Left ventricle myocardium superior (tissue), 1 donor: ENCODE data around the gene CHST6. TPM values are rescaled to one million over a fixed set of nuclear protein-coding genes. Genes with fewer than 3 reads are reported as not detected.
"Not testable (repeated sequence)": the region's sequence is repeated elsewhere in the genome, so short reads cannot be mapped to it uniquely, and the experiment has no call there.

ENCODE experiments used
- ATAC-seq: fragments of 200-7000 bp; cut with Tn5 transposase; one replicate; pipeline ENCODE4 v1.9.1; 2020; ENCODE audit warnings: mild to moderate bottlenecking, moderate library complexity
- DNase-seq: peaks from one replicate; pipeline ENCODE4 v3.0.0-alpha.2; 2020
- intact Hi-C: fragments of 100-400 bp; cut with micrococcal nuclease; formaldehyde crosslinking; loops from one replicate; pipeline ENCODE4 v1.11.0; 2022
- long read RNA-seq: library from polyadenylated mRNA; unstranded; transcript quantifications from one replicate; pipeline ENCODE4 v2.0.0, GENCODE V29; 2021
- total RNA-seq: library from RNA; stranded (reverse); fragmentation: NEBNext Ultra II Directional; extraction: Animal tissue kit (Norgen Biotek cat#: 25700); gene quantifications from one replicate; pipeline ENCODE4 v1.2.1, GENCODE V29; 2021
- donor health status: DM: no; HTN: yes; CAD: no; lungs with severe emphysema.

Gene CHST6
- total RNA-seq = 0.27 TPM
- long read RNA-seq = 0 reads

- peak; percentile 66 for DNase-seq
- intact Hi-C loops = no loop called here
- ATAC-seq = peak; percentile 69
Measured at GRCh38 chr16:75495076-75495674, at the start of gene CHST6. TSS of gene CHST6 (minus strand) at chr16:75495441. CDS start at chr16:75479828, 15,613 bp downstream.

- ATAC-seq, DNase-seq, intact Hi-C loops: not testable (repeated sequence)
Measured at GRCh38 chr16:75542462-75542861, 47.2 kb upstream of the CHST6 start.

- intact Hi-C loops = no loop called here
- DNase-seq (no peak), ATAC-seq (no peak)
Measured at GRCh38 chr16:75541236-75541635, 46.0 kb upstream of the CHST6 start.

GRCh38 chr16:75538882-75539565 lies 43.8 kb upstream of the CHST6 start:
- intact Hi-C loops = not testable (repeated sequence)
- ATAC-seq = peak; percentile 95
- peak; percentile 60 for DNase-seq

- intact Hi-C loops = no loop called here
- DNase-seq (no peak), ATAC-seq (no peak)
Measured at GRCh38 chr16:75537776-75538175, 42.5 kb upstream of the CHST6 start.

GRCh38 chr16:75535901-75536300 lies 40.7 kb upstream of the CHST6 start, which contains the start of gene CHST5:
TSS of gene CHST5 (minus strand) at chr16:75536108. CDS start at chr16:75530384, 5,724 bp downstream.
- intact Hi-C loops = no loop called here
- DNase-seq (no peak), ATAC-seq (no peak)

- intact Hi-C loops = no loop called here
- DNase-seq = no peak
- no peak for ATAC-seq
Measured at GRCh38 chr16:75535211-75535843, 40.1 kb upstream of the CHST6 start.

GRCh38 chr16:75534560-75535205 lies 39.4 kb upstream of the CHST6 start:
- ATAC-seq = no peak
- DNase-seq = no peak
- intact Hi-C loops = no loop called here

GRCh38 chr16:75532791-75533190 lies 37.5 kb upstream of the CHST6 start:
- intact Hi-C loops = no loop called here
- DNase-seq = no peak
- ATAC-seq = no peak

GRCh38 chr16:75532142-75532765 lies 37.0 kb upstream of the CHST6 start:
- no peak for DNase-seq
- intact Hi-C loops = no loop called here
- no peak for ATAC-seq

GRCh38 chr16:75529959-75530358 lies 34.7 kb upstream of the CHST6 start:
- intact Hi-C loops = no loop called here
- no peak for ATAC-seq
- DNase-seq = no peak

- intact Hi-C loops = no loop called here
- ATAC-seq = no peak
- no peak for DNase-seq
Measured at GRCh38 chr16:75529056-75529905, 34.0 kb upstream of the CHST6 start.

- intact Hi-C loops = no loop called here
- DNase-seq = no peak
- no peak for ATAC-seq
Measured at GRCh38 chr16:75527825-75528299, 32.6 kb upstream of the CHST6 start.

GRCh38 chr16:75526032-75526790 lies 31.0 kb upstream of the CHST6 start:
- intact Hi-C loops = no loop called here
- DNase-seq = no peak
- no peak for ATAC-seq

GRCh38 chr16:75519175-75519574 lies 23.9 kb upstream of the CHST6 start:
- DNase-seq (no peak), ATAC-seq (no peak)
- intact Hi-C loops = no loop called here

GRCh38 chr16:75516189-75516966 lies 21.1 kb upstream of the CHST6 start:
- peak; percentile 52 for ATAC-seq
- DNase-seq, intact Hi-C loops: not testable (repeated sequence)

GRCh38 chr16:75514296-75514695 lies 19.1 kb upstream of the CHST6 start:
- intact Hi-C loops = no loop called here
- DNase-seq = no peak
- no peak for ATAC-seq
